ENCODE data around the gene PPP1R11. TPM values are rescaled to one million over a fixed set of nuclear protein-coding genes. Genes with fewer than 3 reads are reported as not detected.
"Not testable (repeated sequence)": the region's sequence is repeated elsewhere in the genome, so short reads cannot be mapped to it uniquely, and the experiment has no call there.

Gene PPP1R11
- total RNA-seq, 1 donor from 2014 or later: 45.3 TPM

- Histone ChIP-seq H3K4me1 (no peaks in the 10 kb centered on the region), H3K36me3 (peaks cover 18% of the 10 kb centered on the region), H3K4me3 (no peak overlapping the region), H3K9me3 (replicated peaks) (no peaks in the 10 kb centered on the region), H3K27me3 (ENCODE audit: low read depth) (no peaks in the 10 kb centered on the region), H3K27ac (replicated peaks) (no peak overlapping the region)
- DNase-seq: no peak
- intact Hi-C loops (cut with micrococcal nuclease): no loop called here
- TF ChIP-seq, protein P1, sequence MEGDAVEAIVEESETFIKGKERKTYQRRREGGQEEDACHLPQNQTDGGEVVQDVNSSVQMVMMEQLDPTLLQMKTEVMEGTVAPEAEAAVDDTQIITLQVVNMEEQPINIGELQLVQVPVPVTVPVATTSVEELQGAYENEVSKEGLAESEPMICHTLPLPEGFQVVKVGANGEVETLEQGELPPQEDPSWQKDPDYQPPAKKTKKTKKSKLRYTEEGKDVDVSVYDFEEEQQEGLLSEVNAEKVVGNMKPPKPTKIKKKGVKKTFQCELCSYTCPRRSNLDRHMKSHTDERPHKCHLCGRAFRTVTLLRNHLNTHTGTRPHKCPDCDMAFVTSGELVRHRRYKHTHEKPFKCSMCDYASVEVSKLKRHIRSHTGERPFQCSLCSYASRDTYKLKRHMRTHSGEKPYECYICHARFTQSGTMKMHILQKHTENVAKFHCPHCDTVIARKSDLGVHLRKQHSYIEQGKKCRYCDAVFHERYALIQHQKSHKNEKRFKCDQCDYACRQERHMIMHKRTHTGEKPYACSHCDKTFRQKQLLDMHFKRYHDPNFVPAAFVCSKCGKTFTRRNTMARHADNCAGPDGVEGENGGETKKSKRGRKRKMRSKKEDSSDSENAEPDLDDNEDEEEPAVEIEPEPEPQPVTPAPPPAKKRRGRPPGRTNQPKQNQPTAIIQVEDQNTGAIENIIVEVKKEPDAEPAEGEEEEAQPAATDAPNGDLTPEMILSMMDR (IDR thresholded peaks at IDR 0.05; ENCODE audit: borderline replicate concordance): no peak
Observed at GRCh38 chr6:30029588-30029987, 37.4 kb upstream of the PPP1R11 start.

DNA sequence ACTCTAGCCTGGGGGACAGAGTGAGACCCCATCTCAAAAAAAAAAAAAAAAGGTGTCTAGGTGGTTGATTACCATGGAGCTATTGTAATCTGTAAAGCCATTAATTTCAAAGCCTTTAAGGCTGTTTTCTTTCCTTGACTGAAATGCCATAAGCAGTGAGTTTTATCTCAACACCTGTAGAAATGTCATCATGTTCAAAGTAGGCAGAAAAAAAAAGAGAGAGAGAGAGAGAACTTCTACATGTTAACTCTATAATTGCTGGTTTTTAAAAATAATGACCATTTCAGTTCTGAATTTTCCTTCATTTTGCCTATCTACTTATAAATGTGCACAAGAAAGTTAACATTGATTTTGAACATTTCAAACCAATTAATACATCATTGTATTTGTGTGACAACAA, 35.6 kb upstream of the PPP1R11 start:
- Histone ChIP-seq H3K4me1 (no peaks in the 10 kb centered on the region), H3K36me3 (peaks cover 21% of the 10 kb centered on the region), H3K27ac (replicated peaks) (no peak overlapping the region), H3K9me3 (replicated peaks) (no peaks in the 10 kb centered on the region), H3K4me3 (no peak overlapping the region), H3K27me3 (ENCODE audit: low read depth) (no peaks in the 10 kb centered on the region)
- DNase-seq: no peak
- intact Hi-C loops (cut with micrococcal nuclease): no loop called here
- TF ChIP-seq, protein P1 (IDR thresholded peaks at IDR 0.05; ENCODE audit: borderline replicate concordance): no peak

- DNase-seq; H3K4me1 ChIP-seq; intact Hi-C loops (cut with micrococcal nuclease); H3K27ac ChIP-seq (replicated peaks); H3K4me3 ChIP-seq; H3K27me3 ChIP-seq (ENCODE audit: low read depth); H3K9me3 ChIP-seq (replicated peaks): not testable (repeated sequence)
- peaks cover 21% of the 10 kb centered on the region for H3K36me3 ChIP-seq
Observed at GRCh38 chr6:30033440-30033839, 33.6 kb upstream of the PPP1R11 start.

- H3K4me3 ChIP-seq: no peak overlapping the region
- no peak for DNase-seq
- no peaks in the 10 kb centered on the region for H3K4me1 ChIP-seq
- H3K27me3 ChIP-seq (ENCODE audit: low read depth): no peaks in the 10 kb centered on the region
- no peaks in the 10 kb centered on the region for H3K9me3 ChIP-seq (replicated peaks)
- H3K27ac ChIP-seq (replicated peaks): no peak overlapping the region
- peaks cover 21% of the 10 kb centered on the region for H3K36me3 ChIP-seq
- intact Hi-C loops (cut with micrococcal nuclease): no loop called here
- TF ChIP-seq, protein P1 (IDR thresholded peaks at IDR 0.05; ENCODE audit: borderline replicate concordance): no peak
Observed at GRCh38 chr6:30035784-30036183, 31.2 kb upstream of the PPP1R11 start.

- intact Hi-C loops (cut with micrococcal nuclease): no loop called here
- TF ChIP-seq, protein P1 (IDR thresholded peaks at IDR 0.05; ENCODE audit: borderline replicate concordance): peak; percentile 53
- peaks cover 13% of the 10 kb centered on the region for H3K36me3 ChIP-seq
- H3K27me3 ChIP-seq (ENCODE audit: low read depth): no peaks in the 10 kb centered on the region
- no peak overlapping the region for H3K4me3 ChIP-seq
- DNase-seq: no peak
- no peaks in the 10 kb centered on the region for H3K9me3 ChIP-seq (replicated peaks)
- H3K27ac ChIP-seq (replicated peaks): no peak overlapping the region
- H3K4me1 ChIP-seq: peaks cover 6% of the 10 kb centered on the region
Observed at GRCh38 chr6:30037182-30037788, 29.7 kb upstream of the PPP1R11 start.

DNA sequence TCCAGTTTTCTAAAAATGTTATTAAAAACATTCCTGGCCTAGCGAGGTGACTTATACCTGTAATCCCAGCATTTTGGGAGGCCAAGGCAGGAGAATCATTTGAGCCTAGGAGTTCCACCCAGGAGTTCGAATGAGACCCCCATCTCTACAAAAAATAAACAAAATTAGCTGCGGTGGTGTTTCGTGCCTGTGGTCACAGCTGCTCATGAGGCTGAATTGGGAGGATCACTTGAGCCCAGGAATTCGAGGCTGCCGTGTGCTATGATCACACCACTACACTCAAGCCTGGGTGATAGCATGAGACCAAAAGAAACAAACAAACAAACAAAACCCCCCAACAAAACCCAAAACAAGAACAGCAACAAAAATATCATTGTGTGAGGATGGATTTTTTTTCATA, 25.8 kb upstream of the PPP1R11 start:
- intact Hi-C loops (cut with micrococcal nuclease): no loop called here
- TF ChIP-seq, protein P1 (IDR thresholded peaks at IDR 0.05; ENCODE audit: borderline replicate concordance): no peak
- no peak overlapping the region for H3K27ac ChIP-seq (replicated peaks)
- H3K9me3 ChIP-seq (replicated peaks): no peaks in the 10 kb centered on the region
- H3K36me3 ChIP-seq: no peaks in the 10 kb centered on the region
- peaks cover 10% of the 10 kb centered on the region for H3K4me1 ChIP-seq
- no peak overlapping the region for H3K4me3 ChIP-seq
- no peak for DNase-seq
- H3K27me3 ChIP-seq (ENCODE audit: low read depth): no peaks in the 10 kb centered on the region

Data from left ventricle myocardium inferior (tissue), 1 donor.